Measurements from ENCODE around the gene MKKS. TPM values are rescaled to one million over a fixed set of nuclear protein-coding genes. Genes with fewer than 3 reads are reported as not detected.

The MKKS gene
- total RNA-seq, 2 donors from 2014 or later: 13.2 to 13.8 TPM

- no peaks in the 10 kb centered on the region for H3K27me3 ChIP-seq (ENCODE audit: control insufficient read depth, insufficient read depth, low read length, poor library complexity, severe bottlenecking)
- H3K9ac ChIP-seq (ENCODE audit: extremely low read depth, low read length, poor library complexity, severe bottlenecking): no peak overlapping the region
- WGBS, 2 experiments (ENCODE audit: insufficient coverage in 1 of 2, insufficient read length in 1 of 2): 95 to 100% methylated on average over 1 to 2 of the region's 2 CpGs
- no peak overlapping the region for H3K4me3 ChIP-seq (ENCODE audit: low read length)
- DNase-seq: no peak
- H3K4me1 Mint-ChIP-seq: no peaks in the 10 kb centered on the region
- no peaks in the 10 kb centered on the region for H3K27me3 Mint-ChIP-seq (ENCODE audit: insufficient read depth)
- H3K27ac Mint-ChIP-seq: no peak overlapping the region
- no peaks in the 10 kb centered on the region for H3K9me3 ChIP-seq (ENCODE audit: control insufficient read depth, low read length)
- H3K4me1 ChIP-seq (ENCODE audit: control insufficient read depth, insufficient read depth, low read length): no peaks in the 10 kb centered on the region
- no peak overlapping the region for H3K27ac ChIP-seq (ENCODE audit: low read depth, low read length)
- TF ChIP-seq CTCF (conservative IDR thresholded peaks at IDR 0.05): no peak
- no peak overlapping the region for H3K4me3 Mint-ChIP-seq
- peaks cover 30% of the 10 kb centered on the region for H3K9me3 Mint-ChIP-seq
- H3K36me3 ChIP-seq (ENCODE audit: control insufficient read depth, insufficient read depth, low read length): no peaks in the 10 kb centered on the region
- H3K36me3 Mint-ChIP-seq (ENCODE audit: low read depth): peaks cover 6% of the 10 kb centered on the region
Measured at GRCh38 chr20:10374036-10374435, 60.0 kb downstream of the MKKS start.

GRCh38 chr20:10371467-10371866, 62.6 kb downstream of the MKKS start:
- H3K9me3 ChIP-seq (ENCODE audit: control insufficient read depth, low read length): no peaks in the 10 kb centered on the region
- H3K9me3 Mint-ChIP-seq: peaks cover 24% of the 10 kb centered on the region
- DNase-seq: no peak
- H3K4me3 ChIP-seq (ENCODE audit: low read length): no peak overlapping the region
- H3K36me3 Mint-ChIP-seq (ENCODE audit: low read depth): peaks cover 3% of the 10 kb centered on the region
- no peaks in the 10 kb centered on the region for H3K27me3 ChIP-seq (ENCODE audit: control insufficient read depth, insufficient read depth, low read length, poor library complexity, severe bottlenecking)
- no peaks in the 10 kb centered on the region for H3K4me1 ChIP-seq (ENCODE audit: control insufficient read depth, insufficient read depth, low read length)
- no peaks in the 10 kb centered on the region for H3K36me3 ChIP-seq (ENCODE audit: control insufficient read depth, insufficient read depth, low read length)
- H3K4me1 Mint-ChIP-seq: no peaks in the 10 kb centered on the region
- H3K9ac ChIP-seq (ENCODE audit: extremely low read depth, low read length, poor library complexity, severe bottlenecking): no peak overlapping the region
- H3K27ac Mint-ChIP-seq: no peak overlapping the region
- no peak for TF ChIP-seq CTCF (conservative IDR thresholded peaks at IDR 0.05)
- H3K27me3 Mint-ChIP-seq (ENCODE audit: insufficient read depth): no peaks in the 10 kb centered on the region
- H3K4me3 Mint-ChIP-seq: no peak overlapping the region
- H3K27ac ChIP-seq (ENCODE audit: low read depth, low read length): no peak overlapping the region

GRCh38 chr20:10370091-10370887, 63.7 kb downstream of the MKKS start:
- Mint-ChIP-seq H3K9me3 (peaks cover 12% of the 10 kb centered on the region), H3K27me3 (ENCODE audit: insufficient read depth) (no peaks in the 10 kb centered on the region), H3K36me3 (ENCODE audit: low read depth) (no peaks in the 10 kb centered on the region), H3K4me3 (no peak overlapping the region), H3K4me1 (no peaks in the 10 kb centered on the region), H3K27ac (no peak overlapping the region)
- H3K4me3 ChIP-seq (ENCODE audit: low read length): no peak overlapping the region
- no peaks in the 10 kb centered on the region for H3K4me1 ChIP-seq (ENCODE audit: control insufficient read depth, insufficient read depth, low read length)
- H3K27ac ChIP-seq (ENCODE audit: low read depth, low read length): no peak overlapping the region
- H3K36me3 ChIP-seq (ENCODE audit: control insufficient read depth, insufficient read depth, low read length): no peaks in the 10 kb centered on the region
- TF ChIP-seq CTCF (conservative IDR thresholded peaks at IDR 0.05): no peak
- no peak for DNase-seq
- H3K9me3 ChIP-seq (ENCODE audit: control insufficient read depth, low read length): no peaks in the 10 kb centered on the region
- 88 to 90% methylated on average over 2 to 7 of the region's 8 CpGs for WGBS, 2 experiments (ENCODE audit: insufficient coverage in 1 of 2, insufficient read length in 1 of 2)
- no peaks in the 10 kb centered on the region for H3K27me3 ChIP-seq (ENCODE audit: control insufficient read depth, insufficient read depth, low read length, poor library complexity, severe bottlenecking)
- no peak overlapping the region for H3K9ac ChIP-seq (ENCODE audit: extremely low read depth, low read length, poor library complexity, severe bottlenecking)

All from endodermal cell (in vitro differentiated cells).